ENCODE measurements around the gene REC114.

REC114 gene

GRCh38 chr15:73607843-73608242 is 164.9 kb downstream of the REC114 start:
- DNase-seq: no peak

- no peak for DNase-seq
These were observed 165.5 kb downstream of the REC114 start for GRCh38 chr15:73608475-73608874.

GRCh38 chr15:73608941-73609340 is 166.0 kb downstream of the REC114 start:
- DNase-seq: no peak

Data from midbrain (tissue), 1 donor.